GM21786 (cell line): ENCODE data around the gene DPF3.

Experiments used
- ATAC-seq: cut with Tn5 transposase; IDR thresholded peaks from one replicate; pipeline ENCODE4 v1.9.1; 2021; ENCODE audit not compliant: unreplicated experiment

Gene DPF3

GRCh38 chr14:72744416-72745120 lies 149.3 kb downstream of the DPF3 start:
- ATAC-seq = no peak

- no peak for ATAC-seq
These were observed 150.3 kb downstream of the DPF3 start for GRCh38 chr14:72743626-72744025.

GRCh38 chr14:72742838-72743195 lies 151.1 kb downstream of the DPF3 start:
- no peak for ATAC-seq

GRCh38 chr14:72742118-72742837 lies 151.6 kb downstream of the DPF3 start:
- no peak for ATAC-seq

- ATAC-seq = no peak
These were observed 152.1 kb downstream of the DPF3 start for GRCh38 chr14:72741826-72742117.

GRCh38 chr14:72740966-72741825 lies 152.7 kb downstream of the DPF3 start:
- ATAC-seq = no peak

- ATAC-seq = no peak
These were observed 153.4 kb downstream of the DPF3 start for GRCh38 chr14:72740504-72740961.

GRCh38 chr14:72739446-72740405 lies 154.2 kb downstream of the DPF3 start:
- ATAC-seq = no peak

- no peak for ATAC-seq
These were observed 155.7 kb downstream of the DPF3 start for GRCh38 chr14:72738161-72738611.

- no peak for ATAC-seq
These were observed 156.3 kb downstream of the DPF3 start for GRCh38 chr14:72737560-72737943.

- no peak for ATAC-seq
These were observed 156.9 kb downstream of the DPF3 start for GRCh38 chr14:72736786-72737559.

- ATAC-seq = no peak
These were observed 157.6 kb downstream of the DPF3 start for GRCh38 chr14:72736308-72736707.

- ATAC-seq = no peak
These were observed 161.7 kb downstream of the DPF3 start for GRCh38 chr14:72732022-72732780.

GRCh38 chr14:72731252-72732020 lies 162.5 kb downstream of the DPF3 start:
- no peak for ATAC-seq

- ATAC-seq = no peak
These were observed 163.4 kb downstream of the DPF3 start for GRCh38 chr14:72730468-72730867.

- no peak for ATAC-seq
These were observed 167.5 kb downstream of the DPF3 start for GRCh38 chr14:72726444-72726843.

GRCh38 chr14:72723858-72724530 lies 169.9 kb downstream of the DPF3 start:
- no peak for ATAC-seq
